Loucy (cell line): Measurements from ENCODE around the gene BCAS1.

ENCODE experiments used
- H2AFZ ChIP-seq: fragments of 200-600 bp; sonication (generic); 2 replicates; pipeline ENCODE4 v1.6.0; 2016; ENCODE audit warnings: antibody characterized with exemption, mild to moderate bottlenecking, low read length, moderate library complexity
- H3F3A ChIP-seq: fragments of 200-600 bp; 2 replicates; pipeline ENCODE4 v1.6.0; 2016; ENCODE audit warnings: antibody characterized with exemption, low read depth, mild to moderate bottlenecking
- H3K27me3 ChIP-seq: fragments of 200-600 bp; sonication (generic); 2 replicates; pipeline ENCODE4 v1.6.1; 2014; ENCODE audit warnings: low read length, mild to moderate bottlenecking; ENCODE audit not compliant: insufficient read depth, poor library complexity, severe bottlenecking
- H3K36me3 ChIP-seq: fragments of 200-600 bp; sonication (generic); 2 replicates; pipeline ENCODE4 v1.6.1; 2016; ENCODE audit warnings: low read length; ENCODE audit not compliant: insufficient read depth
- H3K4me1 ChIP-seq: fragments of 200-600 bp; sonication (generic); 2 replicates; pipeline ENCODE4 v1.5.1; 2014; ENCODE audit warnings: low read length, mild to moderate bottlenecking; ENCODE audit not compliant: insufficient read depth, poor library complexity, severe bottlenecking
- H3K4me2 ChIP-seq: fragments of 200-600 bp; sonication (generic); 2 replicates; pipeline ENCODE4 v1.6.0; 2014; ENCODE audit warnings: antibody characterized with exemption, low read length, low read depth, mild to moderate bottlenecking; ENCODE audit not compliant: poor library complexity, severe bottlenecking
- H3K4me3 ChIP-seq: fragments of 200-600 bp; sonication (generic); 2 replicates; pipeline ENCODE4 v1.5.1; 2014; ENCODE audit warnings: low read length, mild to moderate bottlenecking, mixed read lengths; ENCODE audit not compliant: poor library complexity, severe bottlenecking
- H3K79me2 ChIP-seq: fragments of 200-600 bp; sonication (generic); 2 replicates; pipeline ENCODE4 v1.6.1; 2014; ENCODE audit warnings: low read length; ENCODE audit not compliant: insufficient read depth
- H3K9ac ChIP-seq: fragments of 200-600 bp; sonication (generic); 2 replicates; pipeline ENCODE4 v1.6.0; 2014; ENCODE audit warnings: mild to moderate bottlenecking, low read depth, low read length, moderate library complexity; ENCODE audit not compliant: poor library complexity, severe bottlenecking
- H3K9me2 ChIP-seq: fragments of 200-600 bp; sonication (generic); replicated peaks from 2 replicates; pipeline ENCODE4 v1.6.1; 2016; ENCODE audit warnings: low read depth, low read length, mixed read lengths
- H3K9me3 ChIP-seq: fragments of 200-600 bp; sonication (generic); 2 replicates; pipeline ENCODE4 v1.6.1; 2014; ENCODE audit warnings: mild to moderate bottlenecking, antibody characterized with exemption, low read length, low read depth; ENCODE audit not compliant: insufficient read depth
- H4K20me1 ChIP-seq: fragments of 200-600 bp; sonication (generic); 2 replicates; pipeline ENCODE4 v1.6.0; 2014; ENCODE audit warnings: antibody characterized with exemption, low read length, mild to moderate bottlenecking; ENCODE audit not compliant: insufficient read depth, poor library complexity, severe bottlenecking
- EZH2phosphoT487 ChIP-seq: fragments of 200-600 bp; IDR thresholded peaks from 2 replicates; pipeline ENCODE4 v1.6.1; 2018; ENCODE audit warnings: antibody characterized with exemption, mild to moderate bottlenecking, moderate library complexity, borderline replicate concordance
- TF ChIP-seq, protein P1 (sequence below): fragments of 200-600 bp; sonication (generic); conservative IDR thresholded peaks from 2 replicates; pipeline ENCODE4 v1.5.1; 2014; ENCODE audit warnings: mild to moderate bottlenecking, antibody characterized with exemption, low read length

The BCAS1 gene

DNA sequence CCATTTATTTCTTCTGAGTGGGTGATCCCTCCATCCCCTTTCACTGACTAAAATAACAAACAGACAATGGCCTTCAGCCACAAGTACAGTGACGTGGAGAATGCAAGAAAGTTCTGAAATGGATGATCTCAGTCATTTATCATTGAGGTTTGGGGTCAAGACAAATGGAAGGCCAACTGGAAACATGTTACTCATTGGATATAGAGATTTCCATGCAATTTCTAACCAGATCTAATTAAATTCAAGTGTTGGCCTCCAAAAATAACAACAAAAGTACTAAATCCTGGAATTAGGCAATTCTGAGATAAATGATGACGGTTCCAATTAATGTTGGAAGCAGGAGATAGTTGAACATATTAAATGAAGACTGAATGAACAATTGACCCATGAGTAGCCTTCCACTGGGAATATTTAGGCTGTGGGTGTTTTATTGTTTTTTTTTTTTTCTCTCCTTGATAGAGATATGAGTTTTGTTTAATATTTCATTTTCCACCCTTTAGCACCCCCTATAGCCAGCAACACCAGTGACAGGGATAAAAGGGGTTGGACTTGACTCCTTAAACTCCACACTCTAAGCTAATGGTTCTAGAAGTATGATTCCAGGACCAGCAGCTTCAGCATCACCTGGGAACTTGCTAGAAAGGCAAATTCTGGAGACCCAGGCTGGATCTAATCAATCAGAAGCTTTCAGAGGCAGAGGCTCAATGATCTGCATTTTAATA is 112.8 kb downstream of the BCAS1 start:
- no peak for TF ChIP-seq EZH2phosphoT487
- TF ChIP-seq, protein P1, sequence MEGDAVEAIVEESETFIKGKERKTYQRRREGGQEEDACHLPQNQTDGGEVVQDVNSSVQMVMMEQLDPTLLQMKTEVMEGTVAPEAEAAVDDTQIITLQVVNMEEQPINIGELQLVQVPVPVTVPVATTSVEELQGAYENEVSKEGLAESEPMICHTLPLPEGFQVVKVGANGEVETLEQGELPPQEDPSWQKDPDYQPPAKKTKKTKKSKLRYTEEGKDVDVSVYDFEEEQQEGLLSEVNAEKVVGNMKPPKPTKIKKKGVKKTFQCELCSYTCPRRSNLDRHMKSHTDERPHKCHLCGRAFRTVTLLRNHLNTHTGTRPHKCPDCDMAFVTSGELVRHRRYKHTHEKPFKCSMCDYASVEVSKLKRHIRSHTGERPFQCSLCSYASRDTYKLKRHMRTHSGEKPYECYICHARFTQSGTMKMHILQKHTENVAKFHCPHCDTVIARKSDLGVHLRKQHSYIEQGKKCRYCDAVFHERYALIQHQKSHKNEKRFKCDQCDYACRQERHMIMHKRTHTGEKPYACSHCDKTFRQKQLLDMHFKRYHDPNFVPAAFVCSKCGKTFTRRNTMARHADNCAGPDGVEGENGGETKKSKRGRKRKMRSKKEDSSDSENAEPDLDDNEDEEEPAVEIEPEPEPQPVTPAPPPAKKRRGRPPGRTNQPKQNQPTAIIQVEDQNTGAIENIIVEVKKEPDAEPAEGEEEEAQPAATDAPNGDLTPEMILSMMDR: peak; percentile 64
- H3K4me1 ChIP-seq: peaks cover 3% of the 10 kb centered on the region
- H3K27me3 ChIP-seq: no peaks in the 10 kb centered on the region
- no peaks in the 10 kb centered on the region for H3K9me2 ChIP-seq
- H3K4me3 ChIP-seq: no peak overlapping the region
- H3F3A ChIP-seq: no peaks in the 10 kb centered on the region
- H3K9ac ChIP-seq: no peak overlapping the region
- no peak overlapping the region for H2AFZ ChIP-seq
- no peaks in the 10 kb centered on the region for H3K79me2 ChIP-seq
- peaks cover 7% of the 10 kb centered on the region; the same call in 1 of the 2 replicates for H3K9me3 ChIP-seq
- no peaks in the 10 kb centered on the region for H4K20me1 ChIP-seq
- no peaks in the 10 kb centered on the region for H3K36me3 ChIP-seq
- H3K4me2 ChIP-seq: no peak overlapping the region

DNA sequence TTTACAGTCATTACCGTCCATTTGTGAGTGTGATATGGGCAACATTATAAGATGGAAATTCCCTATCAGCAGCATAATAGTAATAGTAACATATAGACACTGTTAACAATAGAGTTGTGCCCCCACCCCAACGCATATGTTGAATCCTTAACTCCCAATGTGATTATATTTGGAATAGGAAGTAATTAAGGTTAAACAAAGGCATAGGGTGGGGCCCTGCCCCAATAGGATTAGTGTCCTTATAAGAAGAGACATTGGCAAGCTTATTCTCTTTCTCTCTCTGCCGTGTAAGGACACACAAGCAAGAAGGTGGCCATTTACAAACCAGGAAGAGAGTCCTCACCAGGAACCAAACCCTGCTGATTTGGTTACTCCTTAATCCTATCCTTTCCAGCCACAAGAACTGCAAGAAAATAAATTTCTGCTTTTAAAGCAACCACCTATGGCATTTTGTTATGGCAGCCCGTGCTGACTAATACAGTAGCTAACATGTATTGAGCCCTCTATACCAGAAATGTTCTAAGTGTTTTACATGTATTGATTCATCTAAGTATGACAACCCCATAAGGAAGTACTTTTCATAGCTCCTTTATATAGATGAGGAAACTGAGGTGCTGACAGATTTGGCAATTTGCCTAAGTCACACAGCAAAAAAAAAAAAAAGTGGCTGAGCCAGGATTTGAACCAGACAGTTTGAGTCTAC is 114.2 kb downstream of the BCAS1 start:
- H3K36me3 ChIP-seq: no peaks in the 10 kb centered on the region
- no peaks in the 10 kb centered on the region for H3K79me2 ChIP-seq
- no peaks in the 10 kb centered on the region for H3K27me3 ChIP-seq
- H3K4me2 ChIP-seq: no peak overlapping the region
- no peak overlapping the region for H2AFZ ChIP-seq
- H3K9me2 ChIP-seq: no peaks in the 10 kb centered on the region
- no peak for TF ChIP-seq EZH2phosphoT487
- TF ChIP-seq, protein P1: no peak
- H3F3A ChIP-seq: no peaks in the 10 kb centered on the region
- no peak overlapping the region for H3K4me3 ChIP-seq
- H3K4me1 ChIP-seq: peaks cover 3% of the 10 kb centered on the region
- H3K9ac ChIP-seq: no peak overlapping the region
- H4K20me1 ChIP-seq: no peaks in the 10 kb centered on the region
- peaks cover 11% of the 10 kb centered on the region; the same call in 1 of the 2 replicates for H3K9me3 ChIP-seq

DNA sequence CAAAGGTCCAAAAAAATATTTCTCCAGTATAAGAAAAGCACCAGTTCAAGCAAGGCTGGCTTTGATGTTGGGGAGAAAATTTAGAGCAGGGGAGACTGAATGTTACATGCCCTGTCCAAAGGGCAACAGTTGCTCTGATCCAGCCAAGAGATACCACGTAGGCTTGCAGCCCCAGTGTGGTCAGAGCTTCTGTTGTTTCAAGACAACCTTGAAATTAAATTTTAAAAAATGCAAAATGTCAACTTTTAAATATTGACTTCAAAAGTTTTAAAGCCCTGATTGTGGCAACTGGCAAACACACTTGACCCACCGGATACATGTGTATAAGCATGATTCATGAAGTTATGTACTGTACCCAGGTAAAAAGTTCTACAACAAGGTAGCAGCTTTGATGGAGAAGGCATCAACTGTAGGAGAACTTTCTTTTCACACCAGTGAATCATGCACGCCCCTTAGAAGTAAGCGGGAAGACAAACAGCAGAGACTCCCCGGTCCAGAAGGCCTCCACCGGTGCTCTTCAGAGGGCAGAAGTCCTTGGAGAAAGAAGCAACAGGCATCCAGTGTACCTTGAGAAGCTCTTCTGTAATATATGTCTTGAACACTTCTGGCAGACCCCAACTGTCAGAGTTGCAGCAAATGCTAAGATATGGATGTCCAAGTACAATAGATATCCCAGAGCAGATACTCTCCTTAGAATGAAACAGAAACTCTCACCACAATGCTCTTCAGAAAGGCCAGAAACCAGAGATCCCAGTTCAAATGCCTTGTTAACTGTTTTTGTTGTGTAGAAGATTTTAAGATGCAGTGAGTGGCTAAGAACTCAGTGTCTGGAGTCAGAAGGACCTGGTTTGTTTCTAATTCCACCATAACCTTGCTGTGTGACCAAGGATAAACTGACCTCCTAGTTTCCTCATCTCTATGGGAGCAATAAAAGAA is 115.4 kb downstream of the BCAS1 start:
- Histone ChIP-seq H3K4me3 (no peak overlapping the region), H3K9me3 (peaks cover 11% of the 10 kb centered on the region; the same call in 1 of the 2 replicates), H3K4me1 (peaks cover 4% of the 10 kb centered on the region), H4K20me1 (no peaks in the 10 kb centered on the region), H3K9ac (no peak overlapping the region), H3K4me2 (no peak overlapping the region), H3K9me2 (no peaks in the 10 kb centered on the region), H3K27me3 (no peaks in the 10 kb centered on the region), H2AFZ (no peak overlapping the region), H3K36me3 (no peaks in the 10 kb centered on the region), H3F3A (no peaks in the 10 kb centered on the region), H3K79me2 (no peaks in the 10 kb centered on the region)
- TF ChIP-seq, protein P1: no peak
- TF ChIP-seq EZH2phosphoT487: no peak
